ENCODE results near the gene POU3F2.

Gene POU3F2

DNA sequence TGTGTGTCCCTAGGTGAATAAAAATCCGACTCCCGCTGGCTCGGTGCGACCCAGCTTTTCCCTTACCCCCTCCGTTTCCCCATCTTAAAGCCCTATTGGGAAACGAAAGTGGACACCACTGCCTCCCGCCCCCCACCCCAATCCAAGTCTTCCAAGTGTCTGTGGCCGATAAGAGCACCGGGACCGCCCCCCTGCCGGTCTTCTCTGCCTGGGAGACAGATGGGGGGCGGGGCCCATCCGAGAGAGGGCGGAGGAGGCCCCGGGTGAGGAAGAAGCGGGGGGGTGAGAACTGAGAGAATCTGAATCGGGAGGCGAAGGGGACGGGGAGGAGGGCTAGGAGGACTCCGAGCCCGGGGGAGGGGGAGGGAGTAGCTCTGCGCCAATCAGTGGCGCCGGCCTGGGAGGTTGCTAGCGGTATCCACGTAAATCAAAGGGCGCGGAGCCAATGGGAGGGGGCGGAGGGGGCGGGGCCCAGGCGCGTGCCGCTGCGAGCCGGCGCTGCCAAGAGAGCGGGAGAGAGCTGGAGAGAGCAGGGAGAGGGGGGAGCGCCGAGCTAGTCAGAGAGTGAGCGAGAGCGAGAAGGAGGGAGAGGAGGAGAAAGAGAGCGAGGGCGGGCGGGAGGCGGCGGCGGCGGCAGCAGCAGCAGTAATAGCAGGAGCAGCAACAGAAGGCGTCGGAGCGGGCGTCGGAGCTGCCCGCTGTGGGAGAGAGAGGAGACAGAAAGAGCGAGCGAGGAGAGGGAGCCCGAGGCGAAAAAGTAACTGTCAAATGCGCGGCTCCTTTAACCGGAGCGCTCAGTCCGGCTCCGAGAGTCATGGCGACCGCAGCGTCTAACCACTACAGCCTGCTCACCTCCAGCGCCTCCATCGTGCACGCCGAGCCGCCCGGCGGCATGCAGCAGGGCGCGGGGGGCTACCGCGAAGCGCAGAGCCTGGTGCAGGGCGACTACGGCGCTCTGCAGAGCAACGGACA lies at the start of gene POU3F2:
POU3F2 (plus strand) TSS at position 515 of the 972 bp plus-strand sequence; CDS start at position 815, 300 bp downstream.
- Mint-ChIP-seq H3K4me1 (peaks cover 18% of the 10 kb centered on the region), H3K4me3 (peak within 1 kb of the TSS; percentile 90), H3K9me3 (peaks cover 2% of the 10 kb centered on the region), H3K27ac (peak within 1 kb of the TSS; percentile 5), H3K27me3 (peaks cover 33% of the 10 kb centered on the region), H3K36me3 (peaks cover 2% of the 10 kb centered on the region)
- ATAC-seq (ENCODE audit: low read depth) (peak; percentile 69), DNase-seq (ENCODE audit: low spot score in 2 of 2) (no peak)

GRCh38 chr6:98787435-98787834 lies 46.9 kb upstream of the POU3F2 start:
- H3K4me1 Mint-ChIP-seq: no peaks in the 10 kb centered on the region

DNA sequence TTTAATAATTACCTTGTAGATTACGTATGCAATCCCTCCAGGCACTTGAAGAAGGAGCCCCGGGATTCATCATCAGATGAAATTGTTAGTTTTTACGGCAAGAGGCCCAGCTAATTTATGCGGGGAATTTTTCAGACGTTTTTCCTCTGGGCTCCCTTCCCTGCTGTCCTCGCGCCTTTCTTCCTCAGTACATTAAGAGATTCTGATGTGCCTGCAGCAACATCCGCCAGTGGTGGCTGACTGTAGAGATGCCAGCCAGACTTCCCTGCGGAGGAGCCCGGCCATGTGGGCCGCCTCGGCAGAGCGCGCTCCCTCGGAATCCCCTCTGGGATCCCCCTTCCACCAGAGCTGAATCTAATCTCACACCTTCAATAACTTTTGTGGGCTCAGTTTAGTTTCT lies 46.4 kb upstream of the POU3F2 start:
- no peak for ATAC-seq (ENCODE audit: low read depth)
- H3K4me3 Mint-ChIP-seq: no peak overlapping the region
- H3K36me3 Mint-ChIP-seq: no peaks in the 10 kb centered on the region
- H3K9me3 Mint-ChIP-seq: peaks cover 1% of the 10 kb centered on the region
- no peak for DNase-seq (ENCODE audit: low spot score in 2 of 2)
- H3K27me3 Mint-ChIP-seq: peaks cover 8% of the 10 kb centered on the region
- H3K27ac Mint-ChIP-seq: no peak overlapping the region
- H3K4me1 Mint-ChIP-seq: no peaks in the 10 kb centered on the region

More at GRCh38 chr6:98787435-98787834, 46.9 kb upstream of the POU3F2 start:
- Mint-ChIP-seq H3K27ac (no peak overlapping the region), H3K9me3 (peaks cover 1% of the 10 kb centered on the region), H3K27me3 (peaks cover 12% of the 10 kb centered on the region), H3K36me3 (no peaks in the 10 kb centered on the region), H3K4me3 (no peak overlapping the region)
- ATAC-seq (ENCODE audit: low read depth) (no peak), DNase-seq (ENCODE audit: low spot score in 2 of 2) (no peak)

- no peak for DNase-seq (ENCODE audit: low spot score in 2 of 2)
- Mint-ChIP-seq H3K4me1 (no peaks in the 10 kb centered on the region), H3K9me3 (no peaks in the 10 kb centered on the region), H3K27ac (no peak overlapping the region), H3K36me3 (no peaks in the 10 kb centered on the region), H3K27me3 (peaks cover 8% of the 10 kb centered on the region), H3K4me3 (no peak overlapping the region)
- ATAC-seq (ENCODE audit: low read depth): no peak
Observed at GRCh38 chr6:98794307-98794842, 40.0 kb upstream of the POU3F2 start.

DNA sequence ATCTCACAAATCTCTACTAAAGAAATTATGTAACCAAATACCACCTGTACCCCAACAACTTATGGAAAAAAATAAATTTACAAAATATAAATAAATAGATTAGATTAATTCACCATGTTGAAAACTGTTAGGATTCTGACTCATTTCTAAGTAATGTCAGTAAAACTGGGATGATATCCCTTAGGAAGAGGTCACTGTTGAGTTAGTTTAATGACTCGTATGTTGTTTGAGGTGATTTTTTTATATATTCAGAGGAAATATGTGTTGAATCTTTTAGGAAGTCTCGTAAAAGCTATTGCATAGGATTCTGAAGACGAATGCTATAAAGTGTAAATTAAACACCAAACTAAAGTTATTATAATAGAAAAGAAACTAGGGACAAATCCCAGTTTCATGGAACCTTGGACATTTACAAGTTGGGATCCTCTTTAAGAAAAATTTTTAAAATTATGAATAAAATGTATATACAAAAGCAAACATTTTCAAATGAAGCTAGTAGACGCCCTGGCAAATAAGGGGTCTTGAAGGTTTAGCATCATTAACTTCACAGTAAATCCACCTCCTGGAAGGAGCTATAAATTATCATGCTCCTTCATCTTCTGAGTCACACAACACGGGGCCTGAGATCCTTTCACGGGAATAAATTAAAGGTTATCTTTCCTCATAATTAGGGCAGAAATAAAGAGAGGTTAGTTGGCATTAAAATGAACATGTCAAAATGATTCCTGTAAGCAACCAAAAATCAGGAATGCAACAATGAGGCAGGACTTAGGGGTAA lies 37.0 kb upstream of the POU3F2 start:
- Mint-ChIP-seq H3K27me3 (peaks cover 9% of the 10 kb centered on the region), H3K27ac (no peak overlapping the region), H3K4me3 (no peak overlapping the region), H3K4me1 (no peaks in the 10 kb centered on the region), H3K9me3 (no peaks in the 10 kb centered on the region), H3K36me3 (no peaks in the 10 kb centered on the region)
- DNase-seq (ENCODE audit: low spot score in 2 of 2) (no peak), ATAC-seq (ENCODE audit: low read depth) (no peak)

- H3K27me3 Mint-ChIP-seq: peaks cover 9% of the 10 kb centered on the region
Observed at GRCh38 chr6:98800866-98801265, 33.5 kb upstream of the POU3F2 start.

DNA sequence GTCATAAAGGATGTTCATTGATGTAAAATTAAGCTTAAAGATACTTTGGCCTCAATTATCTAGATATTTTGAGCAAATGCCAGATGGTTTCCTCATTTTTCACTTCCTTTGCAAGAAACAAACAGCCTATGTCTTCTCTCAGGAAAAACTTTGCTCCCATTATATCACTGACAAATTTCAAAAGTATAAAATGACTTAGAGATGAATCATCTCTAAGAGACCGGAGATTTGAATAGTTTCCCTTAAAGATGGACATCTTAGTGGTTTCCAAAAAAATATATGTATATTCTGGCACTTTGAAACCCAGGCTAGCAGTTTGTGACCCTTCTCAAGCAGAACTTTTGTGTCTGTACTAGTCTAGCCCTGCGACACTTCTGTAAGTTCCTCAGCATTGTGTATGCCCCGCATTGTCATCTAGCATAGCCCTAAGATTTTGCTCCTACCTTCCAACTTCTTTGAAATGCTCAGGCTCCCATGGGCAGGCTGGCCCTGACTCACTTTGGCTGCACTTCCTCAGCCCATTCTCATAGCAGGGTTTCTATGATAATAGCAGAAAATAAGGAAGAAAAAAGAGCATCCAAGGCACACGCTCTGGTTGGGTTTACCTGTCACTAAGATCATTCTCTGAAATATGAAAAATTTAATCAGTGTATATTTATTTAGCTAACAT lies 25.7 kb upstream of the POU3F2 start:
- Mint-ChIP-seq H3K4me3 (no peak overlapping the region), H3K27me3 (peaks cover 7% of the 10 kb centered on the region), H3K36me3 (no peaks in the 10 kb centered on the region), H3K27ac (no peak overlapping the region), H3K4me1 (no peaks in the 10 kb centered on the region), H3K9me3 (peaks cover 8% of the 10 kb centered on the region)
- ATAC-seq (ENCODE audit: low read depth) (no peak), DNase-seq (ENCODE audit: low spot score in 2 of 2) (no peak)

More at GRCh38 chr6:98800866-98801265, 33.5 kb upstream of the POU3F2 start:
- DNase-seq (ENCODE audit: low spot score in 2 of 2) (no peak), ATAC-seq (ENCODE audit: low read depth) (no peak)
- Mint-ChIP-seq H3K4me3 (no peak overlapping the region), H3K36me3 (no peaks in the 10 kb centered on the region), H3K4me1 (no peaks in the 10 kb centered on the region), H3K27ac (no peak overlapping the region), H3K9me3 (peaks cover 6% of the 10 kb centered on the region)

- ATAC-seq (ENCODE audit: low read depth) (no peak), DNase-seq (ENCODE audit: low spot score in 2 of 2) (no peak)
- no peaks in the 10 kb centered on the region for H3K4me1 Mint-ChIP-seq
- no peak overlapping the region for H3K4me3 Mint-ChIP-seq
- H3K27ac Mint-ChIP-seq: no peak overlapping the region
- H3K36me3 Mint-ChIP-seq: no peaks in the 10 kb centered on the region
- peaks cover 2% of the 10 kb centered on the region for H3K9me3 Mint-ChIP-seq
- H3K27me3 Mint-ChIP-seq: peaks cover 1% of the 10 kb centered on the region
Observed at GRCh38 chr6:98812220-98812619, 22.2 kb upstream of the POU3F2 start.

DNA sequence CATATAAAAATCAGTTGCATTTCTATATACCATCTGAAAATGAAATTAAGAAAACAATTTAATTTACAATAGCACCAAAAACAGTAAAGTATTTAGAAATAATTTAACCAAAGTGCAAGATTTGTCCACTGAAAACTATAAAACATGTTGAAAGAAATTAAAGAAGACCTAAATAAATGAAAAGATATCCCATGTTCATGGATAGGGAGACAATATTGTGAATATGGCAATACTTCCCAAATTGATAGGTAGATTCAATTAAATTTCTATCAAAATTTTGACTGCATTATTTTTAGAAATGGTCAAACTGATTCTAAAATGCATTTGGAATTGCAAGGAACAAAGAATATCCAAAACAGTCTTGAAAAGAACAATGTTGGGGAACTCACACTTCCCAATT lies 17.6 kb upstream of the POU3F2 start:
- Mint-ChIP-seq H3K27me3 (peaks cover 6% of the 10 kb centered on the region), H3K27ac (no peak overlapping the region), H3K4me3 (no peak overlapping the region), H3K36me3 (no peaks in the 10 kb centered on the region), H3K4me1 (no peaks in the 10 kb centered on the region), H3K9me3 (peaks cover 2% of the 10 kb centered on the region)
- ATAC-seq (ENCODE audit: low read depth) (no peak), DNase-seq (ENCODE audit: low spot score in 2 of 2) (no peak)

- no peak for DNase-seq (ENCODE audit: low spot score in 2 of 2)
- no peak overlapping the region for H3K4me3 Mint-ChIP-seq
- no peak overlapping the region for H3K27ac Mint-ChIP-seq
- ATAC-seq (ENCODE audit: low read depth): no peak
- peaks cover 22% of the 10 kb centered on the region for H3K27me3 Mint-ChIP-seq
- peaks cover 3% of the 10 kb centered on the region for H3K36me3 Mint-ChIP-seq
- peaks cover 6% of the 10 kb centered on the region for H3K4me1 Mint-ChIP-seq
- H3K9me3 Mint-ChIP-seq: peaks cover 5% of the 10 kb centered on the region
Observed at GRCh38 chr6:98821756-98822405, 12.5 kb upstream of the POU3F2 start.

GRCh38 chr6:98823428-98824161 lies 10.8 kb upstream of the POU3F2 start:
- Mint-ChIP-seq H3K9me3 (peaks cover 5% of the 10 kb centered on the region), H3K27me3 (peaks cover 30% of the 10 kb centered on the region), H3K4me1 (peaks cover 12% of the 10 kb centered on the region), H3K27ac (no peak overlapping the region), H3K36me3 (peaks cover 5% of the 10 kb centered on the region), H3K4me3 (peak overlapping the region; percentile 45)
- DNase-seq (ENCODE audit: low spot score in 2 of 2): no peak
- ATAC-seq (ENCODE audit: low read depth): no peak

- no peak overlapping the region for H3K27ac Mint-ChIP-seq
- DNase-seq (ENCODE audit: low spot score in 2 of 2) (no peak), ATAC-seq (ENCODE audit: low read depth) (no peak)
- peaks cover 16% of the 10 kb centered on the region for H3K4me1 Mint-ChIP-seq
- peaks cover 5% of the 10 kb centered on the region for H3K9me3 Mint-ChIP-seq
- peaks cover 33% of the 10 kb centered on the region for H3K27me3 Mint-ChIP-seq
- H3K4me3 Mint-ChIP-seq: peak overlapping the region; percentile 45
- H3K36me3 Mint-ChIP-seq: peaks cover 5% of the 10 kb centered on the region
Observed at GRCh38 chr6:98824162-98824901, 10.0 kb upstream of the POU3F2 start.
